ENCODE results near the gene REEP3.
"Not testable (repeated sequence)": the region's sequence is repeated elsewhere in the genome, so short reads cannot be mapped to it uniquely, and the experiment has no call there.

REEP3 gene

DNA sequence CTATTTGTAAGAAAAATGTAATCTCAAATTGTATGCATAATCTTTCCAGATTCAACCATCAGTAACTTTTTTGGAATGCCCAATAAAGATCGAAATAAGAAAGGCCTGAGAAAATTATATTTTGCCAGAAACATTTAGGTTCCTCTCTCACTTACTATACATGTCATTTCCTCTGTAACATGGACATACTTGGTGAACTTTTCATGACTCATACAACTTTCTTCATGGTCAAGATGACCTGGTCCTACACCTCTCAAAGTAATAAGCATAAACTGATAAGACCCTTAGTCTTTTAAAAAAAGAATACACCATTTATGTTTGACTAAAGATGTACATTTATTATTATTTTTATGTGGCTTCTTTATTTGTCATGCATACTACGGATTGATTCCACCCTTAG lies 125.3 kb downstream of the REEP3 start:
- H3K9me3 ChIP-seq (ENCODE audit: control insufficient read depth, low read length) = no peaks in the 10 kb centered on the region
- no peak overlapping the region for H3K4me2 ChIP-seq (ENCODE audit: low read length)
- TF ChIP-seq, protein P1, sequence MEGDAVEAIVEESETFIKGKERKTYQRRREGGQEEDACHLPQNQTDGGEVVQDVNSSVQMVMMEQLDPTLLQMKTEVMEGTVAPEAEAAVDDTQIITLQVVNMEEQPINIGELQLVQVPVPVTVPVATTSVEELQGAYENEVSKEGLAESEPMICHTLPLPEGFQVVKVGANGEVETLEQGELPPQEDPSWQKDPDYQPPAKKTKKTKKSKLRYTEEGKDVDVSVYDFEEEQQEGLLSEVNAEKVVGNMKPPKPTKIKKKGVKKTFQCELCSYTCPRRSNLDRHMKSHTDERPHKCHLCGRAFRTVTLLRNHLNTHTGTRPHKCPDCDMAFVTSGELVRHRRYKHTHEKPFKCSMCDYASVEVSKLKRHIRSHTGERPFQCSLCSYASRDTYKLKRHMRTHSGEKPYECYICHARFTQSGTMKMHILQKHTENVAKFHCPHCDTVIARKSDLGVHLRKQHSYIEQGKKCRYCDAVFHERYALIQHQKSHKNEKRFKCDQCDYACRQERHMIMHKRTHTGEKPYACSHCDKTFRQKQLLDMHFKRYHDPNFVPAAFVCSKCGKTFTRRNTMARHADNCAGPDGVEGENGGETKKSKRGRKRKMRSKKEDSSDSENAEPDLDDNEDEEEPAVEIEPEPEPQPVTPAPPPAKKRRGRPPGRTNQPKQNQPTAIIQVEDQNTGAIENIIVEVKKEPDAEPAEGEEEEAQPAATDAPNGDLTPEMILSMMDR (IDR thresholded peaks at IDR 0.05) = no peak
- H3K4me1 ChIP-seq = peaks cover 3% of the 10 kb centered on the region
- H2AFZ ChIP-seq = no peak overlapping the region
- no peak overlapping the region for H3K9ac ChIP-seq
- H3K27me3 ChIP-seq (ENCODE audit: control insufficient read depth, insufficient read depth, low read length) = no peaks in the 10 kb centered on the region
- no peak overlapping the region for H3K4me3 ChIP-seq (ENCODE audit: low read depth, low read length)
- no peaks in the 10 kb centered on the region for H3K36me3 ChIP-seq (ENCODE audit: control insufficient read depth, insufficient read depth, low read length)
- no peaks in the 10 kb centered on the region for H3K79me2 ChIP-seq
- H3K27ac ChIP-seq = no peak overlapping the region

DNA sequence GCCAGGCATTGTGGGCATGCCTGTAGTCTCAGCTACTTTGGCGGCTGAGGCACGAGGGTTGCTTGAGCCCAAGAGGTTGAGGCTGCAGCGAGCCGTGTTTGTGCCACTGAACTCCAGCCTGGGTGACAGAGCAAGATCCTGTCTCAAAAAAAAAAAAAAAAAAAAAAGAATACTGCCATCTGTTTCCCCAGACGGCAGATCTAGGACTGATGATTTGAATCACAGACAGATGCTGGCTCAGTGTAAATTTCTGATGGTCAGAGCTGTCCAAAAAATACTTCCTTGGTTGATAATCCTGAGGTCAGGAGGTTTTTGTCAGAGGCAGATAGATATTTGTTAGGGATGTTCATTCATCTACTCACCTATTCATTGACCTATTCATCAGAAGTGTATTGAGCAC lies 130.7 kb downstream of the REEP3 start:
- H3K36me3 ChIP-seq (ENCODE audit: control insufficient read depth, insufficient read depth, low read length) = no peaks in the 10 kb centered on the region
- no peaks in the 10 kb centered on the region for H3K4me1 ChIP-seq
- TF ChIP-seq, protein P1 (IDR thresholded peaks at IDR 0.05) = no peak

DNA sequence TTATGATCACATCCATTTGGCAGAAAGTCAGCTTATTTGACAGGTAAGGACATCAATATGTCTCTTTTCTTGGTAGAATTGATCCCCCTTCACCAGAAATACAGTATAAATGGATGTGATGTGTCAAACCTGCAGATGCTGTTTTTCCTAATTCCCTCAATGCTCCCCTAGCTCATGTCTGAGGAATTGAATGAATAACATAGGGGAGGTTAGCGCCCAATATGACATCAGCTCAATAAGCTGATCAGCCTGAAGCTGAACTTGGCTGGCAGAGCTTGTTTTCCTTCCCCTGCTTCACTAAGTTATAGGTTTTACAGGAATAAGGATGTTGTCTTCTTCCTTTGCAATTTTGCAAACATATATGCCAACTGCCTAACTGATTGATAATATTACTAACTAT lies 132.5 kb downstream of the REEP3 start:
- H3K79me2 ChIP-seq = no peaks in the 10 kb centered on the region

More for the DNA sequence above, 130.7 kb downstream of the REEP3 start:
- no peak overlapping the region for H3K4me3 ChIP-seq (ENCODE audit: low read depth, low read length)
- no peaks in the 10 kb centered on the region for H3K79me2 ChIP-seq
- no peaks in the 10 kb centered on the region for H3K9me3 ChIP-seq (ENCODE audit: control insufficient read depth, low read length)
- no peaks in the 10 kb centered on the region for H3K27me3 ChIP-seq (ENCODE audit: control insufficient read depth, insufficient read depth, low read length)
- no peak overlapping the region for H3K27ac ChIP-seq
- no peak overlapping the region for H3K9ac ChIP-seq
- H2AFZ ChIP-seq = no peak overlapping the region
- no peak overlapping the region for H3K4me2 ChIP-seq (ENCODE audit: low read length)

DNA sequence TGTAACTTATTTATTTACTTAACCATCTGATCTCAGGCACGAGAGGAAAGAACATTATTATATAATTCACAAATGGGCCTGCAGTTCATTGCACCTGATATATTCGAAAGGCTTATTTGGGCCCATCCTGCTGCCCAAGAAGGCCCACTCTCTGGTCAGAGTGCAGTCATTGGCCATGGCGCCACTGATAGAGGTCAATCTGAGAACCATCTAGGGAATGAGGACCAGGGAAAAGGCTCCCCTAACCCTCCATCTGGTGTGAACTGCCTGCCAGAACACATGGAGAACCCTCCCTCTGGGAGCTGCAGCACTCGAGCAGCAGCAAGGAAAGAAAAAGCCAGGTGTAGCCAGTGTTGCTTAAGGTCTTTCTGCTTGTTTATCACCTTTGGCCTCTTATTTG lies 136.6 kb downstream of the REEP3 start:
- Histone ChIP-seq H3K36me3 (ENCODE audit: control insufficient read depth, insufficient read depth, low read length) (no peaks in the 10 kb centered on the region), H3K4me1 (peaks cover 7% of the 10 kb centered on the region), H3K9ac (no peak overlapping the region), H2AFZ (peak overlapping the region; percentile 69), H3K27me3 (ENCODE audit: control insufficient read depth, insufficient read depth, low read length) (no peaks in the 10 kb centered on the region), H3K4me2 (ENCODE audit: low read length) (no peak overlapping the region), H3K4me3 (ENCODE audit: low read depth, low read length) (no peak overlapping the region), H3K27ac (no peak overlapping the region), H3K9me3 (ENCODE audit: control insufficient read depth, low read length) (no peaks in the 10 kb centered on the region), H3K79me2 (no peaks in the 10 kb centered on the region)
- TF ChIP-seq, protein P1 (IDR thresholded peaks at IDR 0.05) = no peak

More for the DNA sequence above, 132.5 kb downstream of the REEP3 start:
- H3K27me3 ChIP-seq (ENCODE audit: control insufficient read depth, insufficient read depth, low read length) = no peaks in the 10 kb centered on the region
- H3K4me1 ChIP-seq = peaks cover 7% of the 10 kb centered on the region
- no peak overlapping the region for H3K27ac ChIP-seq
- no peak overlapping the region for H3K9ac ChIP-seq
- no peak overlapping the region for H3K4me2 ChIP-seq (ENCODE audit: low read length)
- no peaks in the 10 kb centered on the region for H3K36me3 ChIP-seq (ENCODE audit: control insufficient read depth, insufficient read depth, low read length)
- H2AFZ ChIP-seq = no peak overlapping the region
- H3K9me3 ChIP-seq (ENCODE audit: control insufficient read depth, low read length) = no peaks in the 10 kb centered on the region
- no peak overlapping the region for H3K4me3 ChIP-seq (ENCODE audit: low read depth, low read length)
- TF ChIP-seq, protein P1 (IDR thresholded peaks at IDR 0.05) = no peak

DNA sequence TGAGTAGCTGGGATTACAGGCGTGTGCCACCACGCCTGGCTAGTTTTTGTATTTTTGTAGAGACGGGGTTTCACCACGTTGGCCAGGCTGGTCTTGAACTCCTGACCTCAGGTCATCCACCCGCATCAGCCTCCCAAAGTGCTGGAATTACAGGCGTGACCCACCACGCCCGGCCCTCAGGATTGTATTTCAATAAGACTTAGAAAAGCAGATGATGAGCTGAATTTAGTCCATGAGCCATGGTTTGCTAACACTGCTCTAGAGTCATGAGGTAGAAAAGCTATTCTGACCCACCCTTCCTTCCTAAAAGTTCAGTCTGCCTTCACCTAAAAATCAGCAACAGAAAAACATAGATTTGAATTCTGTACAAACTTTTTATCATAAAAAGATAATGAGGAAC lies 139.7 kb downstream of the REEP3 start:
- not testable (repeated sequence) for H3K79me2 ChIP-seq; H3K27me3 ChIP-seq (ENCODE audit: control insufficient read depth, insufficient read depth, low read length); H3K36me3 ChIP-seq (ENCODE audit: control insufficient read depth, insufficient read depth, low read length); H2AFZ ChIP-seq; H3K4me1 ChIP-seq; H3K4me2 ChIP-seq (ENCODE audit: low read length); H3K9ac ChIP-seq; H3K27ac ChIP-seq; H3K9me3 ChIP-seq (ENCODE audit: control insufficient read depth, low read length); H3K4me3 ChIP-seq (ENCODE audit: low read depth, low read length)

Data from parathyroid adenoma (tissue), 2 donors.